Activated T-helper 9 cell treated with anti-CD3 and anti-CD28 coated beads, Interleukin-2, amount 50 U/mL, for 16 hours (primary cell): ENCODE measurements around the gene URAD.
"Not testable (repeated sequence)": the region's sequence is repeated elsewhere in the genome, so short reads cannot be mapped to it uniquely, and the experiment has no call there.

Experiments used
- DNase-seq: peaks from one replicate; pipeline ENCODE4 v3.0.0-alpha.2; 2020; ENCODE audit warnings: low read depth

URAD gene

DNA sequence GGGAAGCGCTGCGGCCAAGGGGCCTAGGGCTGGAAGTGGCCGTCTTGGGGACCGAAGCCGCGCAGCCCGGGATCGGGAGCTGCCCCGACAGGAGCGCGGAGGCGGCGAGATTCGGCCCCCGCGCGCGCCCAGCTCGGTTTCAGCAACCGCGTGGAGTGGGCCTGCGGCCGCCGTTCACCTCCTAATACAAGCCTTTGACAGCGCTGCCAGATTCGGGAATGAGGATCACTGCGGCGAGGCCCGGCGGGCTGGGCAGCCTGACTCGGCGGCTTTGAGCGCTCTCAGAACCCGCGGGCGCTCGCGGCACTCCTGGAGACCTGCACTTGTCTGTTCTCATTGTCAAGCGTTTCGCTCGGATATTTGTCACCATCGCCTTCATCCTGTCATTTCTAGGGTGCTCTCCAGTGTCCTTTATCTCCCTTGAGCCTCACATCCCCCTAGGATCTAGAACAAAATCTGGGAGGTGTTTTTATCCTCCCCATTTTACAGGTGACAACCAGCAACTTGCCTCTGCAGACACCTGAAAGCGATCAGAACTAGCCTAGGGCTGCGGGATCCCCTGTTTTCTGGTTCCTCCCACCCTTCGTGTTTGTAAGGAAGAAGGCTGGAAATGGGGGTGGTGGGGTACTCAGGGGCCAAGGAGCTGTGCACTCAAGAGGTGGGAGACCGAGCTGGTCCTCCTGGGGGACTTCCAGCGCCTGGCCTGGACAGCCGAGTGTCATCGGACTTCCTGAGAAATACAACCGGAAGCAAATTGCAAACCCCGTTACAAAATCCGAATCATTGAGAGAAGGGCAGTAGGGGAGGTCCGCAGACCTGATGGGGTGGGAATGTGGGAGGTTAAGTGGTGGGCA is 17.9 kb downstream of the URAD start:
- no peak for DNase-seq

DNA sequence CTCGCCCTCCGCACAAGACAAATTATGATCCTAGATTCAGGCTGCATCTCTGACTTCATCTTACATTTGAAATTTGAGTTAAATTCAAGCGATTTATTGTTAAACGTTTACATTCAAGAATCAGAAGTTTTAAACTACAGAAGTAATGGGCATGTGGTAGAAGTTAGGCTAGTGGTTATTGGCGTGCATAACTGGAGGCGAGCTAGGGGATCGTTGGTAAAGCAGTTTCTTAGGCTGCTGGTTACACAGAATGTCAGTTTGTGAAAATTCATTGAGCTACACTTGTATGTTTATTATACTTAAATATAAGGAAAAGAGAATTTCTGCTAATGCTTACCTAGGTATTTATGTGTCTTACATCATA is 18.6 kb downstream of the URAD start:
- no peak for DNase-seq

DNA sequence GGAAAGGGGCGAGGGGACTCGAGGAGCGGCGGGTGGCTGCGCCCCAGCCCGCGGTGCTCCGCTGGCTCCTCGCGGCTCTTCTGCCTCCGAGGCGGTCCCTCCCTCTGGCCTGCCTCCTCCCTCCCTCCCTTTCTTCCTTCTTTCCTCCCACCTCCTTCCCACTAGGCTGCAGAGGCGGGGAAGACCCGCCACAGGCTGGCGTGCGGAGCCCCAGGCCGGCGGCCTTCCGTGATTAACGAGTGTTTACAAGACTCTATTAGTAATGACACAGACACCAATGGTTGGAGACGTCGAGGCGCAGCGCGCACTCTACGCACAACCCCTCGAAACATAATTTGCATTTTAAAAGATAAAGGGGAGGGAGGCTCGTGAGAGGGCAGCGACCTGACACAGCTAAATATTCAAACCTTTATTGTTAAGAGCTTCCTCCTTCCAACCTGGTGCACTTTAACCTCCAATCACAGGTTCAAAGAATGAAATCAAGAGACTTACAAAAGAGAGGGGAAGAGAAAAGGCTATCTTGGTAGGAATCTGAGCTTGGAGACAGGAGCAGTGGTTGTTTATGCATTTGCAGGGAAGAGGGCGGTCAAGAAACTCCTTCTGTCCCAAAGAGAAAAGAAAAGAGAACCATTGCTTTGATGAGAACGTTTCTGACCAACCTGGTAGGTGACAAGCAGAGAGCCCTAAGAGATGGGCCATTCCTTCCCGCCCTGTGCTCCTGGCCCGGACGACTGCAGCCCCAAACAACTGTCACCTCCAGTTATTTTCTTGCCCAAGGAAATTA is 19.2 kb downstream of the URAD start, which contains the start of gene CDX2:
Gene CDX2, minus strand, starts transcription at position 234 of the 784 bp plus-strand sequence. CDS start 309 bp downstream, outside the sequence.
- no peak for DNase-seq

DNA sequence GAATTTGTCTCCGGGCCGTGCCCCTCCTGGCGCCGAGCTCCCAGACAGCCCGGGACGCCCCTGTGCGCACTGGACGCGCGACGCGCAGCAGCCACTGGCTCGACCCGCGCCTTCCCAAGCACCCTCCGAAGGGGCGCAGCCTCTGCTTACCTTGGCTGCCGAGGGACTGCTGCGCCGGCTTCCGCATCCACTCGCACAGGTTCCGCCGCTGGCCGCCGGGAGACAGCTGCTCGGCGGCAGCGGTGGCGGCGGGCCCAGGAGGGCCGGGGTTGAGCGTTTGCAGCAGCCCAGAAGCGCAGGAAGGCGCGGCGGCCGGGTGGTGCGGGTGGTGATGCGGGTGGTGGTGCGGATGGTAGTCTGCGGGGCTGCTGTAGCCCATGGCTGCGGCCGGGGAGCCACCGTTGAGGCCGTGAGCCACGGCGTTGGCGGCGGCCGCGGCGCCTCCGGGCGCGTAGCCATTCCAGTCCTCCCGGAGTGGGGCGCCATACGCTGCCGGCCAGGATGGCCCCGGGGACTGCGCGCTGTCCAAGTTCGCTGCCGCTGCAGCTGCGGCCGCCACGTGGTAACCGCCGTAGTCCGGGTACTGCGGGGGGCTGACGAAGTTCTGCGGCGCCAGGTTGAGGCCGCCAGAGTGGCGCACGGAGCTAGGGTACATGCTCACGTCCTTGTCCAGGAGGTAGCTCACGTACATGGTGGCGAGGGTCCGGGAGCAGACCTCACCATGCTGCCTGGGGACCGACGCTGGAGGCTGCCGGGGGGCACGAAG is 20.0 kb downstream of the URAD start:
- no peak for DNase-seq

DNA sequence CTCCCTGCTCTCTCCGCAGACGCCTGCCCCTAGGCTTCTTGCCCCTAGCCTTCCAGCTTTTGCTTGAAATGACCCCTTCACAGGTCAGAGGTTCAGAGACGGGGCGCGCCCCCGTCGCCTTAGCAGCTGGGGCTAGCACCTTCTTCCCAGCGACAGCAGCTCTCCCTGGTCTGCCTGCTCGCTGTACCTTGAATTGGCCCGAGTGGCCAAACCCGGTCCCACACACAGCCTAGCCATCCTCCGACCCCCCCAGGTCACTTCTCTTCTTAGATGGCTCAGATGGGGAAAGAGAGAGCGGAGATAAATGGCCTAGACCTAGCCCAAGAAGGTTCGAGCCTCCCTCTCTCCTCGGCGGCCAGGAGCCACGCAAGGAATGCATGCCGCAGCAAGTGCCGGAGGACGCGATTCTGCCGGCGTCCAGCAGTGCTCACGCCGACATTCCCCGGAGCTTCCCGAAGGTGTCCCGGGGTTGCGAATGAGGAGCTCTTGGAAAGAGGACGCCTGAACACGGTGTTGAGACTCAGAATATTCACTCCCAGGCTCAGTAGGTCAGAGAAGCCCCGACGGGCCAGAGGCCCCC is 20.7 kb downstream of the URAD start:
- DNase-seq = no peak

DNA sequence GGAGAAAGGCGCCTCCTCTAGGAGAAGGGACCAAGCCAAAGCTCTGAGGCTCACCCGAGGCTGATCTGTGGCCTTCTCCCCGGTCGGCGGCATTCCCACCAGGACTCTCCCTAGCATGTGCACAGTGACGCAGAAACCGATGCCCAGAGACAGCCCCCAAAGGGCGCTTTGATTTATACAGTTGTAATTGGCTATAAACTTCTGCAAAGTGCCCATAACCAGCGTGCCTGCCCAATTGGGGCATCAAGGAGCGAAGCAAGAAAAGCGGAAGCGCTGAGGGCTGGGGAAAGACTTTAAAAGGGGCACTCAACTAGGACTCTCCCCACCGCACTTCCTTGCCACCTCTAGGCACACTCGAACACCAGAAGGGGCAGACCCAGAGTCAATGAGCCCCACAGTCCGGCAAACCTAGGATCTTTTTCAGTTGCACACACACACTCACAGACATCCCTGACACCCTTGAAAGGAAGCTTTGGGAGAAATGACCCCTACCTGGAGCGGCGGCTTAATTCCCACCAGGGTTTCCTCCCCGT is 21.2 kb downstream of the URAD start:
- no peak for DNase-seq

DNA sequence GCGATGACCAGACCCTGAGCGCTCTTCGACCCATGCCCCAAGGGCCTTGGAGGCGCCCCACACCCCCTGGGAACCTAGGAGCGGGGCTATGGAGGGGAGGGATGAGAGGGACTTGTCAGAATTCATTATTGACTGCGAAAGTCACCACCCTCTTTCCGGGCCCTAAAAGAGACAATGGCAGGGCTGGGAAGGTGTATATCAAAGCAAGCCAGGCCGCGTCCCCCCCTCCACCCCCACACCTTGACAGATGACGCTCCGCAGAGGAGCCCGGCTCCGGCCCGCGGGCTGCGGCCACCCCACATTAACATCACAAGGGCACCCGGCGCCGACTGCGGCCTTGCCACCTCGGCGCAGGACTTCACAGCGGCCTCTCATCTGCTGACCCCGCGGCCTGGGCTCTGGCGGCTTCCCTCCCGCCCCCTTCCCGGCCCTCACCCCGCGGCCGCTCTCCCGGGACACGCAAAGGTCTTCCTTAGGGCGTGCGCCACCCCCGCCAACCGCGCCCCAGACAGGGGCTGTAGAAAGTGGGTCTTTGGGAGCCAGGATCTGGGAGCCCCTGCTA is 21.8 kb downstream of the URAD start:
- no peak for DNase-seq

DNA sequence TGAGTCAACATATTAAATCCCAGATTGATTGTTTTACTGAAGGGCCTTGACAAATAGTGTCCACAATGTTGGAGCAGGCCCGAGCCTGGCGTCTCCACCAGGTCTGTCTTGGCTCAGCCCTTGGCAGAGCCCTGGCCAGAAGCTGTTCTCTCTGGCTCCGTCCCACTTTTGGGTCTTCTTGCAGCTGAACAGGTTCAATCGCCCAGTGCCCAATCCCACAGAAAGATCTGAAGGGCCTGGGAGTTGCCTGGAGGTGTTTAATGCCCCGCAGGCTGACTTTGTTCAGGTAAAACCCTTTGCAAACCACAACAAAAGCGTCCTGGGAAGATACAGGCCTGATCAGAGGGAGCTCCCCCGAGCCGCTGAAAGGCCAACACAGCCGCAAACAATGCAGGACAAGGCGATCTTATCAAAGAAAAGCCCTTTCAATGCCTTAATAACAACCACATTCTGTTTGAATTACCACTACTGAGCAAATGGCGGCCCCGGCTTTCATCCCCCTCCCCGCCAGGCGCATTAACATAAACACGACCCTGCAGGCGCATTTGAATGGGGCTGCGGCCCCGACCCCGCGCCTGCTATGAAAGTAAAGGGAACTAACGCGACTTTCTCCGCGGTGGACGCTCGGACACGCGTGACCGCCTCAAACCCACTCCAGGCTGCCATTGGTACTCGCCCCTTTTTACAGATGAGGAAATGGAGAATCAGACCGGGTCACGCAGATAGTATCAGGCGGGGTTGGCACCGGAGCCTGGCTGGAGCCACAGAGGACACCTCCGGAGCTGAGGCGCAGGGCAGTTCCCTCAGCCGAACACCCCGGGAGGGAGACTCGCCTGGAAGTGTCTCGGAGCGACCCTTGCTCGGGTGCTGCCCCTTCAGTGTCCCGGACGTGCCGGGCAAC is 22.5 kb downstream of the URAD start:
- DNase-seq = no peak

DNA sequence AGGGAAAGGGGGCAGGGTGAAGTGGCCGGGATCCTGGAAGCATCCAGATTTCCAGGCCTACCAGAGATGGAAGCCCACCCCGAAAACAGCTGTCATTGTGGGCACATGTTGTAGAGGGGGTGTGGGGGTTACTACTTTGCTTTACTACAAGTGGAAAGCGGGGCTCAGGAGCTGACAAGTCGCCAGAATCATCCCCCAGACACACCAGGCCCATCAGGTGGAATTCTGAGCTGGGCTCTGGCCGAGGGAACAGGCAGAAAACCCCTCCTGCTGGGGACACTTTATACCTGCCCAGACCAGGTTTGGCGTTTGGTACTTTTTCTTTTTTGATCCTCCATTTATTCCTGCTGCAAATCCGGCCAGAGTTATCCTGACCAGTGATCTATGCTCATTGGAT is 23.2 kb downstream of the URAD start:
- no peak for DNase-seq

DNA sequence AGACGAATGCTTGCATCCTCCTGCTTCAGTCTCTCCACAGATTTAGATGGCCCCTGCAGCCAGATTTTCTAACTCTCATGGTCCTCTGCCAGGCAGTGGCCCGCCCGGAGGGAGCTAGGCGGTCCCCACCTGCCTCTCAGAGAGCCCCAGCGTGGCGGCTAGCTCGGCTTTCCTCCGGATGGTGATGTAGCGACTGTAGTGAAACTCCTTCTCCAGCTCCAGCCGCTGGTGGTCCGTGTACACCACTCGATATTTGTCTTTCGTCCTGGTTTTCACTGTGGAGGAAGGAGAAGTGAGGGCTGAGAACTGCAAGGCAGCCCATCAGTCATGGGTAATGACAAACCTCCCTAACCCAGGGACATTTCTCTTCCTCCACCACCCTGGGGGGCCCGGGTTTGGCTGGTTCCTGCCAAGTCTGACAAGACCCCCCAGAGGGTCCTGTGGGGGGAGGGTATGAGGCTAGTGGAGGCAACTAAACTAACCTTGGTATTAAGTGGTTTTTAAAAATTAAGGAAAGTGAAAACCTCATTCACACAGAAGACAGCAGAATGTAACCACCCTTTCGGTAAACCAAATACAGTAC is 23.7 kb downstream of the URAD start:
- DNase-seq = no peak

DNA sequence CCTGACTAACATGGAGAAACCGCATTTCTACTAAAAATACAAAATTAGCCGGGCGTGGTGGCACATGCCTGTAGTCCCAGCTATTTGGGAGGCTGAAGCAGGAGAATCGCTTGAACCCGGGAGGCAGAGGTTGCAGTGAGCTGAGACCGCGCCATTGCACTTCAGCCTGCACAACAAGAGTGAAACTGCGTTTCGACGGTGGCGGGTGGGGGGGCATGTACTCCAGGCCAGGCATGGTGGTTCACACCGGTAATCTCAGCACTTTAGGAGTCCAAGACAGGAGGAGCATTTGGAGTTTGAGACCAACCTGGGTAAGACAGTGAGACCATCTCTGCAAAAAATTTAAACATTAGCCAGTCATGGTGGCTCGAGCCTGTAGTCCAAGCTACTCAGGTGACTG is 24.3 kb downstream of the URAD start:
- not testable (repeated sequence) for DNase-seq

DNA sequence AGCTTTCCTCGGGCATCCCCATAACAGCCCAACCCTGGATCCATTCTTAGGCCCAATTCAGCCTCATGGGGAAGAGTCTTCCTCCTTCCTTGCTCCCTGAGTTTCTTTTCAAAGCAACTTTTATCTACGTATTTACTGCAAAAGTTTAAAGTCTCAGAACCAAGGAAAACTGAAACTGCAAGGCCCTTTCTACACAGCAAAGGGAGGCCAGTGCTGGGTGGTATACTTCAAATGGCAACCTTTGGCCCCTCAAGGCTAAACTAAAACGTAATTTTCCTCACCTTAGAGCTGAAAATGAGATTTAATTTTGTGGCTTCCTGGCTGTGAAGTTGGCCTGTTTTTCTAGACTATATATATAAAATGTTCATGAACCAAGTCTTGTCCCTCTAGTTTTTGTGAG is 25.0 kb downstream of the URAD start:
- no peak for DNase-seq

DNA sequence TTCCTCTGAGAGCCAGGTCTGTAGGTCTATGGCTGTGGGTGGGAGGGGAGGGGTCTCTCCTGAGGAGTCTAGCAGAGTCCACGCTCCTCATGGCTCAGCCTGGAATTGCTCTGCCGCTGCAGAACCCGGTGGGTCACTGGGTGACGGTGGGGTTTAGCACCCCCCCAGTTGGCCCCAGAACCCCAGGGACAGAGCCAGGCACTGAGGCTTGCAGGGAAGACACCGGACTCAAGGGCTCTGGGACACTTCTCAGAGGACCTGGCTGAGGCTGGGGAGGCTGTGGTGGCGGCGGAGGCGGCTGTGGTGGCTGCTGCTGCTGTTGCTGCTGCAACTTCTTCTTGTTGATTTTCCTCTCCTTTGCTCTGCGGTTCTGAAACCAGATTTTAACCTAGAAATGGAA is 25.5 kb downstream of the URAD start:
- DNase-seq = no peak

DNA sequence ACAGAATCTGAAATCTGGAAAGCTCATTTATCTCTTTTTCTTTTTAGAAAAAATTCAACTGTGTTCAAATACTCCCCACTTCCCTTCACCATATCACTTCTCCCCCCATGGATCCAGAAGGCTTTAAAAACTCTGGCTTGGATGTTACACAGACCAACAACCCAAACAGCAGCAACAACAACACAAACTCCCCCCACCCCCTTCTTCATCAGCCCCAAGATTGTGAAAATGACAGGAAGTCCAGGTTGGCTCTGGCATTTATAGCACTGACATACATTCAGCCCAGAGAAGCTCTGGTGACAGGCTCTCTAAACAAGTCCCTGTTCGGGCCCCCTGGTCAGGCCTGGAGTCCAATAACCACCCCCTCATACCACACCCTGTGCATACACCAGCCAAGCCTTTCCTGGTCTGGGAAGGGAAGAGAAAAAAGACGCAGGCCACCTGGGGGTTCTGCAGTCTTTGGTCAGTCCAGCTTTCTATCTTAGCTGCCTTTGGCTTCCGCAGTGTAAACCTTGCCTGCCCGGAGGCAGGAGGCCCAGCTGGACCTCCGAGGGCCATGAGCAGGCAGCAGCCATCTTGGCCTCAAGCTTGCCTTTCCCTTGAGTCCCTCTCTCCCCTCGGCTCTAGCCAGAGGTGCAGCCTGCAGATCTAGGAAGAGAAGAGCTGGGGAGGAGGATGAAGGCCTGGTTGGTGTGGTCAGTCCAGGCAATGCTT is 26.2 kb downstream of the URAD start:
- no peak for DNase-seq

DNA sequence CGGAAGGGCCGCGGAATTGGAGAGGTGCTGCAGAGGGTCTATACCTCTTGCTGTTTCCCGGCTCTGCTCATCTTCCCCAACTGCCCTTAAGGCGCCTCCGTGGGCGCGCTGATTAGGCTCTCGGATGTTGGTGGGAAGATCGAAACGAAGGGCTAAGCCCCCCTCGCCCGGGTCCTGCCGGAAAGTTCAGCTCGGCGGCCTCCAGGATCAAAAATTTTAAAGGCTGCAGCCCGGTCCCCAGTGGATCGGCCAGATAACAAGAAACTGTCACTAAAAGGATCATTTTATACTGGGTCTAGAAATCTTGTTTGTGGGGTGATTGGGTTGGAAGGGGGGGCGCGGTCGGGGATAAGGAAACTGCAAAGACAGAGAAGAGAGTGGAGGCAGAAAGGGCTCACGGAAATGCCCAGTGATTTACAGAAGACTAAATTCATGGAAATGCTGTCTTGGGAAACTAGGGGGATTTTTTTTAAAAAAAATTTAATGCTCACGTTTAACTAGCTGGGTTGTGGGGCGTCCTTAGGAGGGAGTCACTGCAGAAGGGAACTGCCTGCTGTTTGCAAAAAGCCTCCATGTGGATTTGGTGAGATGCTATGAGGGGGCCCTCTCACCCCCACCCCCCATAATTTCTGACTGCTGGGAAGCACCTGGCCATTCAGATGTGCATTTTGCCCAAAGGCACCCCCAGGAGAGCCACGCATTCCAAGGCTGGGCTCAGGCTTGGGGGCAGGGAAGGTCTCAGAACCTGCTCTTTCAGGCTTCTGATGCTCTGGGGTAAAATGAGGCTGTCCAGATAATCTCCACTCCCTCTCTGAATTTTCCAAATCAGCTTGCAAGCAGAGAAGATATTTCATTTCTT is 27.0 kb downstream of the URAD start:
- DNase-seq = no peak

DNA sequence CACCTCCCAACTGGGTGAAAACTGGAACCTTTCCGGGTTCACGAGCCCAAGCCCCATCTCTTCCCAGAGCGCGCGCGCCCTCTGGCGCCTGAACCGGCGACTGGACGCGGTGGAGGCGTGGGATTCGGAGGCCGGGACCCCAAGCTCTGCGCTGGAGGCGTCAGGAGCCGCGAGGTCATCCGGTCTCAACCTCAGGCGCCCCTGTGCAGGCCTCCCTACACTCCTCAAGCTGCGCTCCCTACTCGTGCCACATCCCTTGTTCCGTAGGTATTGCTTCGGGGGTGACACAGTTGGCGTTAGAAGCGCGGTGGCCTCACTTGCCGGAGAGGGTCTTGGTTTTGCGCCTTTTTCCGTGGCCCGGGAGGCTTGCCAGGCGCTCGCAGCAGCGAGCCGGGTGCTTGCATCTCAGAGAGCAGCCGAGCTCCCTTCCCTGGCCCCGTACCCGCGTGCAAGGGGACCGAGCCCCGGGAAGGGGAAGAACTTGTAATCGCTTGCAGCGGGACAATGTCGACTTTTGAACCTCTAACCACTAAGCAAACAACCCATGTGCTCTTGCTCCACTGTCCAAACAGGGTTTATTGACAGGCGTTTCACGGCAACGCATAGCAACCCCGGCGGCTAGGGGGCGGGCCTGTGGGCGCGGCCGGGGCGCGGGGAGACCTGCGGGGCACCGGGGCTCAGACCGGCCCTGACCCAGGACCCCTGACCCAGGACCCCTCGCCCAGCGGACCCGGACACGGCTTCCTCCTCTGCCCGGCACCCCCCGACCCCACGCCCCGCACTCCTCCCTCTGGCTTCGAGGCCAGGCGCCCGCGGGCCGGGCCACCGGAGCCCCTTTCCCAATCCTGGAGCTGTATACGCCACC is 27.9 kb downstream of the URAD start:
- DNase-seq = no peak

DNA sequence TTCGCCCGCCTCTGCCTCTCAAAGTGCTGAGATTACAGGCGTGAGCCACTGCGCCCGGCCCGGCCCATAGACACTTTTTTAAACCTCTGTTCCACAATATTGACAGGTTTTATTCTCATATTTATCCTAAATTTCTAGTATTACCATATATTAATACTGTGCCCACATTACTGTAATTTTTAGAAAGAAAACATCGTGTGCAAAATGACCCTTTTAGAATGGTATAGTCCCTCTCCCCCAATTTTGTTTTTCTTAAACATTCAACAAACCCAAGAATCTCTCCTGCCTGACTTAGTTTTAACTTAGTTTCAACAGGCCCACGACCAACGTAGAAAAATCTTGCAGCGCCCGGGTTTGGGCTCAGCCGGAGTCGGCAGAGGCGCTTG is 28.5 kb downstream of the URAD start:
- no peak for DNase-seq
